GM19351 (cell line): ENCODE data around the gene MPST.
A peak's percentile ranks its signal among the peaks of the same experiment; 100 is the strongest.
"Not testable (repeated sequence)": the region's sequence is repeated elsewhere in the genome, so short reads cannot be mapped to it uniquely, and the experiment has no call there.

Experiments used
- ATAC-seq: cut with Tn5 transposase; IDR thresholded peaks from one replicate; pipeline ENCODE4 v1.9.1; 2021; ENCODE audit warnings: mild to moderate bottlenecking, moderate library complexity; ENCODE audit not compliant: unreplicated experiment

The MPST gene

DNA sequence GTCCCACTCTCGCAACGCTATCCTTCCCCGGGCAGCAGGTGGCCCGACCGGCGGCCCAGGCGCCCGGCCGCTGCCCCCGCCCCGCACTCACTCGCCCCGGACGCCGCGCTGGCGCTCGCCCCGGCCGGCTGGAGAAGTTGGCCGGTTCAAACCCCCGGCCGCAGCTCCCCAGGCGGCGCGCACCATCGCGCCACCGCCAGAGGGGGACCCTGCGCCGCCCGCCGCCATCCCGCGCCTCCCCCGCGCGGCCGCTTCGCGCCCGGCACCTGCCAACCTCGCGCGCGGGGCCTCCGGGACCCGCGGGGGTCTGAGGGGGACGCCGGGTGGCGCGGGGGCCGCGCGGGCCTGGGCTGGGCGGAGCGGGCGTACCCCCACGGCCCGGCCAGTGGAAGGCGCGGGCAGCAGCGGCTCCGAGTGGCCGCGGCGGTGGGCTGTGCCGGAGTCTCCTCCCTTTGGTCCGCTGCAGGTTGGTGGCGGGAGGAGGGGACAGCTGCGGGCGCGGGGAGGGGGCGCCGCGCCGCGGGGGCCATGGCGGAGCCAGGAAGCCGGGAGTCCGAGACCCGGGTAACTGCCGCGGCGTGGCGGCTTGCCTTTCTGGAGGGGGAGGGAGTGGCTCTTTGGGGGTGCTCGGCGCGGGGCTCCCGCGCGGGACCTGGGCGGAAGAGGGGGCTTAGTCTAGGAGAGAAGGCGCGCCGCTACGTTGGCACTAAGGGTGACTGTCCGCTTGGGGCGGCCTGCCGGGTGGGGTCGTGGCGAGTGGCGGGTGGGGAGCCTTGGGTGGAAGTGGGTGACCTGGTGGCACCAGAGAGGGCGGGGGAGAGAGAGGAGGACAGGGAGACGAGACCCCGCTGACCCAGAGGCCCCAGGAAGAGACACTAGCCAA is at the start of gene MPST, which contains the start of gene TST:
TSS of gene MPST (plus strand) at position 434 of the 883 bp plus-strand sequence. CDS start at position 529, 95 bp downstream.
TSS of gene TST (minus strand) at position 139 of the 883 bp plus-strand sequence. CDS start 715 bp downstream, outside the sequence.
- ATAC-seq = no peak

DNA sequence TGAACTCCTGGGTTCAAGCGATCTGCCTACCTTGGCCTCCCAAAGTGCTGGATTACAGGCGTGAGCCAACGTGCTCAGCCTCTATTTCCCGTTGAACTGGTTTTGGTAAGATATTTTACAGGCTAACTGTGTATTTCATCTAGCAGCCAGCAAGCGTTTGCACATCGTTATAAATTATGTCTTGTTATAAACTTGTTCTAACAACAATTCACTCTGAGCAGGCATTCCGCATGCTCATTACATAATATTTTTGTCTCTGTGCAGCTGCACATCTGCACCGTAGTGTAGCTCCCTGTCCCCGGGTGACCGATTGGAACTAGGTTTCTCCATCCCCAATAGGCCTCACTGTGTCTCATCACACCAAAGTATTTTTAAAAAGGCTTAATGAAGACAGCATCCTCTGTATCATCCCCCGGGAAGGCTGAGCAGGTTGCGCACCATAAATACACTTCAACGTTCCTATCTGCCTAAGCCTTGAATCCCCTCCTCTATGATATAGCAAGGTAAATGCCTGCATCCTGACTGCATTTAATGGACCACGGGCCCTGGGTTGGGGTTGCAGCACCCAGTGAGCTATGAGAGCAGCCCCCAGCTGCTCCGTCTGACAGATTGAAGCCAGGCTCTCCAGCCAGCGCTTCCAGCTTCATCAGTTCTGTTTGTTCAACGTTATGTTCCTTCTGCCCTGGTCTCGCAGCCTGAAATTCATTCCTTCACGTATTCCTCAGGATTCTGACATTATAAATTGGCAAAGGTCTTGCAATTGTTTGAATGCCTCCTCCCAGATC is 48.0 kb upstream of the MPST start:
- no peak for ATAC-seq

DNA sequence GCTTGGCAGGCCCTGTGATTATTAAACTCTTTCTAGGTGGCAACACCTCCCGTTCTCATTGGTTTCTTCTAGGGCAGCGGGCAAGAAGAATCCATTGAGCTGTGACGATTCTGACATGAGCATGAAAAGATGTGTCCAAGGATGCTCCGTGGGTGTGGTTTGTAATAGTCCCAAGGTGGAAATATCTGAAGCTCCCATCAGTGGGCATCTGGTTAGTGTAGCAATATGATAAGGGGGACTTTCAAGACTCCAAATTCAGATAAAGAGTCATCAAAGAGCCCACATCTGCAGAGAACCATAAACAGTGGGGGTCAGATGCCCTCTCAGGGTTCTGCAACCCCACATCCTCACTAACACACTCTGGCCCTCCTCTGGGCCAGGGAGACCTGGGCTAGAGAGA is 42.9 kb upstream of the MPST start:
- ATAC-seq = no peak

DNA sequence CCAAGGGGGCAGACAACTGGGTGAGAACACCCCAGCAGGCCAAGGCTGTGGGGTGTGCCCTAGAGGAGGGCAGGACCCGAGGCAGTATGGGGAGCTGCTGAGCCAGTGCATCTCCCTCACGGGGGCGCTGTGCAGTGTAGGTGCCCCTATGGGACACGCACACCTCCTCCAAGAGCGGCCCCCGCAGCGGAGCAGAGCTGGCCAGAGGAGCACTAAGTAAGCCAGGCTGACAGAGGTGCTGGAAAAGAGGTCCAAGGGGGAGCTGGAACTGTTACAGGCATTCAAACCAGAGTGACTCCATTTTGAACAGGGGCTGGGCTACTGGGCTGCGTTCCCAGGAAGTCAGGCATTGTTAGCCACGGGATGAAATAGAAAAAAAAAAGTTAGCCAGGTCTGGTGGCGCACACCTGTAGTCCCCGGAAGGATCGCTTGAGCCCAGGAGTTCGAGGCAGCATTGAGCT is 42.1 kb upstream of the MPST start:
- peak; percentile 62 for ATAC-seq

DNA sequence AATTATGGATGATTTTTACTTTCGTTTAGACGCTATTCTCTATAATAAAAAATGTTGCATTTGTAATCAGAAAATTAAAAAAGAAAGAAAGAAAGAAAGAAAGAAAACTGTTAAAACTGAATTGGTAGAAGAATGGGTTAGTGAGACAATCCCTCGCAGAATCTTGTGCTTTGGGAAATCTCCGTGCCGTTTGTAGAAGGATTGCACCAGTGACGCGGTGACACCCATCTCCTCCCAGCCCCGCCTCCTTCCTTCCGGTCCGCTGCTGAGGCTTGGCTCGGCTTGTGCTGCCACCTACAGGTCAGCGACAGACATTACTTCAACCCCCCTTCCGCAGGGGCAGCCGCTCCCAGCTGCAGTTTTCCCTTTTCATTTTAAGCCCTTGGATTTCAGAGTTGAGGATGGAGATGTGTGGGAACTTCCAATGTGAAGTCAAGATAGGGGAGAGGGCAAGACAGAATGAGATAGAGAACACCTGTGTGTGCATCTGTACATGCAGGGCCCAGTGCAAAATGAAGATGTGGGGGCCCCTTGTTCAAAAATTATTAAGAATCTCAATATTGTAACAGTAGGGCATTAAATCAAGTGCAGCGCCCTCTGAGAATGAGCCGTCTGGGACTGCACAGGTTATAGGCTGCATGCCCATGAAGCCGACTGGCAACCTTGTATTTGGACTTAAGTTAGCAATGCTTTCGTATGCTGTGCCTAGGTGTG is 41.4 kb upstream of the MPST start:
- peak; percentile 63 for ATAC-seq

DNA sequence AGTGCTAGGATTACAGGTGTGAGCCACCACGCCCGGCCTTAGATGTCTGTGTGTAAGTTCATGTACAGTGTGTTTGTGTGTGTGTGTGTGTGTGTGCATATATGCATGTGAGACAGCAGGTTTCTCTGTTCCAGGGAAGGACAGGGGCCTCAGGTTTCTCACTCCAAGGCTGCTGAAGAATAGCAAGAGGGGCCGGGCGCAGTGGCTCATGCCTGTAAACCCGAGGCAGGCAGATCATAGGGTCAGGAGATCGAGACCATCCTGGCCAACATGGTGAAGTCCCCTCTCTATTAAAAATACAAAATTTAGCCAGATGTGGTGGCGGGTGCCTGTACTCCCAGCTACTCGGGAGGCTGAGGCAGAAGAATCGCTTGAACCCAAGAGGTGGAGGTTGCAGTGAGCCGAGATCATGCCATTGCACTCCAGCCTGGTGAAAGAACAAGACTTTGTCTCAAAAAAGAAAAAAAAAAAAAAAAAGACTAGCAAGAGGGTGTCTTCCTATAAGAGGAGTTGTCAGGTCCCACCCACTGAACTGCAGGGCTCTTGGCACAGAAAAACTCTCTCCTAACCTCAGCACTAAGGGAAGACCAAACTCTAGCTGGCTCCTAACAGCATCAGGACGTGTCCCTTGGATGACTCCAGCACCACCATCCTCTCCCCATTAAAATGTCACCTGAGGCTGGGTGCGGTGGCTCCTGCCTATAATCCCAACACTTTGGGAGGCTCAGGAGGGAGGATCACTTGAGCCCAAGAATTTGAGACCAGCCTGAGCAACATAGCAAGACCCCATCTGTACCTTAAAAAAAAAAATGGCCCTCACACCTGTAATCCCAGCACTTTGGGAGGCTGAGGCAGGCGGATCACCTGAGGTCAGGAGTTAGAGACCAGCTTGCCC is 40.3 kb upstream of the MPST start:
- no peak for ATAC-seq

DNA sequence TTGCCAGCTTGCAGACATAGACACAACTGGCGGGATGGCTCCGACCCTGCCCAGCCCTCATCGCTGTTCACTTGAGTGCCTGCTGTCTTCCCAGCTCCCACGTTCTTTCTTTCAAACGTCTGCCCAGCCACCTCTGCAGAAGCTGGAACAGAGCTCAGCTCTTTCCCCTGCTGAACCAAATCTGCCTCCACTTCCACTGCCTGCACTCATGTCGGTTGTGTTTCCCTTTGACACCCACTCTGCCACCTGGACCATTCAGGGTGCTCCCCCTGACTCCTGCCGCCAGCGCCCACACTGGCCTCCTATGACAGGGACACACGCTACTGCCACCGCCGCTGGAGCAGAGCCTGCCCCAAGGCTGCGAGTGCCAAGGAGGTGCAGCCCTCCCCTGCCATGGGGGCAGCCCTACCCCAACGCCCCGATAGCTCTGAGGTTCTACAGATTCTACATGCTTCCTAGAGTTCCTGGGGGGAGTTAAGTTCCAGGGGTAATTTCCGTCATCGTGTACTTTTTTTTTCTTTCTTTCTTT is 38.2 kb upstream of the MPST start:
- no peak for ATAC-seq

DNA sequence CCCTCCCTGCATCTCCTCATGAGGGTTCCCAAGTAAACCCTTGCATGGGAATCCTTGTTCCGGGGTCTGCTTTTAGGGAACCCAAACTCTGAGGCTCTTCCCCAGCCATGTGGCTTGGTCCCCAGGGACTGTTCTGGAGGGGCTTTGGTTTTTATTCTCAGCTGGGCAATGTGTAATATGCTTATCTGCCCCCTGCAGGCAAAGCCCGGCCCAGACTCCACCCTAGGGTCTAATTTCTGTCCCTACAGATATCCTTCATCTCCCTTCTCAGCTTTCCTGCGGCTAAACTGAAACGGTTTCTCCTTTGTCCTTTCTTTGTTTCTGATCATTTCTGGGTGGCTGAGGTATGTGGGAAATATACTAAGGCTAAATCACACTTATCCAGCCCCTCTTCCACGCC is 37.4 kb upstream of the MPST start:
- no peak for ATAC-seq

DNA sequence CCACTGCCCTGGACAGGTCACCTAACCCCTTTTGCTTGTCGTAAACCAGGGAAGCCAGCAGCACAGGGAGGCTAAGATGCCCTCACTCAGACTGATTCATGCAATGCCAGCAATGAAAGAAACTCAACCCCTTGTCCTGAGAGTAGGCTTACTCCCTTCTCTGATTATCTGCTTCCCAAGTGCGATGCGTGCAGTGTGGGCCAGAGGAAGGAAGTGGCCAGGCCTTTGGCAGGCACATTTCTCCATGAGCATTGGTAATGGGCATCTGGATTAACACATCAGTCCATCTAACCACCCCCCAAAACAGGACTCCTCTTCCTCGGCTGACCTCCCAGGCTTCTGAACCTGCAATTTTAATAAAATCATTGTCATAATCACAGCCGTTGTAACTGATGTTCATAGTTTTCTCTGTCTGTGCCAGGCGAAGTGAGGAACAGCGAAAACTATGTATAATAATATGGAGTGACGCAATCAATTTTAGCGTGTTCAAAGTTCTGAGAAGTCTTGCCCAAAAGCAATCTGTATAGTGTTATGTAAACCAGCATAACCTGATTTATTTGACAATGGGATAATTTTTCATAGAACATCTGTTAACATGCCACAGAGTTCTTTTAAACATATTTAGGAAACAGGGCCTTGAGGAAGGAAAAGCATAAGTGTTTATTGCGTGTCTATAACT is 34.2 kb upstream of the MPST start:
- no peak for ATAC-seq

DNA sequence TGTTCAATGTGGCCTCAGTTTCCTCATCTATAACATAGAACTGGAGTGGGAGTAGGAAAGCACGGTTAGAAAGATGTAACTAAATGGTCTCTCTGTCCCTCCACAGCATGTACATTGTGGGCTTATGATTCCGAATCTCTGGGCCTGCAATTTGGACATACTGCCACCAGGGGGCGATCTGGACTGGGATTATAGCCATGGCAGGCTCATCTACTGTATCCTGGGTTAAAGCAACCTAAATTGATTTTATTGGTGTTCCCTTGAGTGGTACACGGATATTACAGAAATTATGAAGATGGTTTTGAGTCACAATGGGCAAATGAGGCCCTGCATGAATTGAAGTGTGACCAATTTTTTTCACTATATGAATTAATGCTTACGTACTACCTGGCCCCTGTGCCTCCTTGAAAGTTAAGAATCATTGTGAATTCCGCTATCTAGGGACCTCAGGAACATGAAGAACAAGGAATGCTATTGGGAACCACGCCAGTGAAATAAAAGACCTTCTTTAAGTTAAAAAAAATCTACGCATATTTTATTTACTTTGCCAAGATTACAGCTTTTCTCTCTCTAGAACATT is 33.2 kb upstream of the MPST start:
- ATAC-seq = no peak

DNA sequence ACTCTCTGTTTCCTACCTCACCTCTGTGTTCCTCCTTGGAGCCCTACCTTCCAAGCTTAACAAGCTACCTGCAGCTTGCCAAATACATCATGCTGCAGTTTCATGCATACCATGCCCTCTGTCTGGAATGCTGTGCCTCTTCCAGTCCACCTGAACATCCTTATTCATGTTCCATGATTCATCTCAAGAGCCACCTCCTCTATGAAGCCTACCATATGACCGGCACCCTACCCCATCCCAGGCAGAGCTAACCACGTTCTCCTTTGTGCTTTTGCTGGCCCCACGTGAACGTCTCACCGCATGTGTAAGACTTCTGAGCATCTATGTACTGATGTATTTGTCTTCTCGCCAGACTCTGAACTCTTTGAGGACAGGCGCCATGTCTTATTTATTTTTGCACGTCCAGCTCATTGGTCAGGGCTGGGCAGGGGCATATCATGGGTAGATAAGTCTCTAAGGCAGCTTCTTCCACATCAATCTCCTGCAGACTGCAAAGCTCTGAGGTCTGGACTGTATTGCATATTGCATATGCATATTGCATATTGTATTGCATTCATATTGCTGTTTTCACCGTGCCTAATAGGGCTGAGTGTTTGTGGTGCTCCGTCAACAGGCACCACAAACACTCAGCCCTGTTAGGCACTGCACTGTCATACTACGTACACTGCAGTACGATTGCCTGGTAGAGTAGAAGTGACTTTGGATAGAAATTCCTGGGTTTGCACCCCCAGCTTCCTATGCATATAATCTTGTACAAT is 31.3 kb upstream of the MPST start:
- ATAC-seq = no peak

DNA sequence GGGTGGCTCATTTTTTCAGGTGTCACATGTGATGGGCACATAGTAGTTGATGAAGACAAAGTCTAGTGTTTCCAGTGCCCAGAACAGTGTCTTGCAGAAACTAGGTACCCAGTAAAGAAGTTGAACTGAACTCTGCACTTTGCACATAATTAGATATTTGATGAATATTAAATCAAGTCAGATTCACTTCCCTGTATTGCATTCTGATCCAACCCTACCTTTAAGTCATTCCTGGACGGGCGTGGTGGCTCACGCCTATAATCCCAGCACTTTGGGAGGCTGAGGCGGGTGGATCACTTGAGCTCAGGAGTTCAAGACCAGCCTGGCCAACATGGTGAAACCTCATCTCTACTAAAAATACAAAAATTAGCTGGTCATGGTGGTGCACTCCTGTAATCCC is 30.5 kb upstream of the MPST start:
- not testable (repeated sequence) for ATAC-seq

DNA sequence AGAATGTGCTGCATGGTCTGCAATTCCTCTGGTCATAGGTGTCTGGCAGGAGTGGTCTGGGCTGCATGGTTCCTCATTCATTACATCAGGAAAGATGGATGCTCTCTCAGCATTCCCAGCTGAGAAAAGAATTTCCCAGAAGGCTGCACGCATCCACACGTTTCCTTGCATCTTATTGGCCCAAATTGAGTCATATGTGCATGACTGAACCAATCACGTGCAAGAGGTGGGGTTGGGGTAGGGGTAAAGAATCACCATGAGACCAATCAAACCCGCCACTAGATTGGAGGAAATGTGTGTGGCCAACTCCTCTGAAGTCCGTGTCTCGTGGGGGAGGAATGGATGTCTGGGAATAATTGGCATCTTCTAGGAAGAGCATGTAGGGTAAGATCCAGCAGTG is 29.1 kb upstream of the MPST start:
- no peak for ATAC-seq

DNA sequence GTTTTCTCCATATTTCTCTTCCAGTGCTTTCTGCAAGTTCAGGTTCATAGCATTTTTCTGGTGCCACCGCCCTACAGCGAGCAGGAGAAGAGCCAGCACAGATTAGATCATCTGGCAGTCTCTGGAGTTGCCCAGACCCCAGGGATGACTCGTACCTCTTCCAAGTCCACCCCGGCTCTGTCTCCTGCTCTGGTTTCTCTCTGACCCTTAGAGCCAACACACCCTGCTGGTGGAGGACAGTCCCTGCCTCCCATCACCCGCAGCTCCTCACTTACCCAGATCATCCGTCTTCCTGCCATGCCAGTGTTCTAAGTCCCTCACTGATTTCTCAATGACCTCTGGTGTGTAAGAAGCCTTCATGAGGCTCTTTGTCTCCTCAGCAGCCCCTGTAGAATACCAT is 28.3 kb upstream of the MPST start:
- ATAC-seq = no peak

DNA sequence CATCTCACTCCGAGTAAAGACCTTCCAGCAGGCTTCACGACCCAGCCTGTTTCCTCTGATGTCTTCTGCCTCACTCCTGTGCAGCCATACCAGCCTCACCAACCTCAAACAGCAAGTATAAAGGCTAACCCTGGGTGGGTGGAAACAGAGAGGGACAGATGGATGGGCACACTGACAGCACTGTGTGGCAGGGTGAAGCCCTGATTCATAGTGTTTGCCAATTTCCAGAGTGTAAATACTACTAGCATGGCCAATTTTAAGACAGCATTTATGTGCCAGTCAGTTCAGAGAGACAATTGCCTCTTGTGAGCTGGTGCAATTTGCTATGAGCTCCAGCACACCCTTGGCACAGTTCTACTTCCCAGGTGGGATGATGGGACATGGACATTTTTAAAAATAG is 21.8 kb upstream of the MPST start:
- no peak for ATAC-seq

DNA sequence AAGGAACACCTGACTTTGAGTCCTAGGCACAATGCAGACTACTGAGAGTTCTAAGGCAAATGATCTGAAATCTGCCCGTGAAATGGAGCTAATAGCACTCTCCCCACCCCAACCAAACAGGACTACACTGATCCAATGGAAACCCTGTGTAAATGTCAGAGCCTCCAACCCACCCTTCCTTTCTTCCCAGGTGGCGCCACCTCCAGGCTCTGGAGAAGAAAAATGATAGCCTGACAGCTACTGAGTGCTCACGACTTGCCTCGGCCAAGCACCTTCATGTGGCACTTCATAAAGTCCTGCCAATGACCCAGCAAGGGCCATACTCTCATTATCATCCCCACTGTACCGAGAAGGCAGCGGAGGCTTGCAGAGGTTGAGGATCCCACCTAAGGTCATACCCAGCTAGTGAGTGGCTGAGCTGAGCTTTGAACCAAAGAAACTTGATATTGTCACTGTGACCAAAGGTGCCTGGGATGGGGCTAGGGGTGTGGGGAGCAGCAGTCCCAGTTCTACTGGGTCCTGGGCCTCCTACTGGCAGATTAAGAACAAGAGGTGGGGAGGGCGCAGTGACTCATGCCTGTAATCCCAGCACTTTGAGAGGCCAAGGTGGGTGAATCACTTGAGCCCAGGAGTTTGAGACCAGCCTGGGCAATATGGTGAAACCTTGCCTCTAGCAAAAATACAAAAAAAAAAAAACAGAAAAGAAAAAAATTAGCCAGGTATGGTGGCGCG is 20.8 kb upstream of the MPST start:
- no peak for ATAC-seq

DNA sequence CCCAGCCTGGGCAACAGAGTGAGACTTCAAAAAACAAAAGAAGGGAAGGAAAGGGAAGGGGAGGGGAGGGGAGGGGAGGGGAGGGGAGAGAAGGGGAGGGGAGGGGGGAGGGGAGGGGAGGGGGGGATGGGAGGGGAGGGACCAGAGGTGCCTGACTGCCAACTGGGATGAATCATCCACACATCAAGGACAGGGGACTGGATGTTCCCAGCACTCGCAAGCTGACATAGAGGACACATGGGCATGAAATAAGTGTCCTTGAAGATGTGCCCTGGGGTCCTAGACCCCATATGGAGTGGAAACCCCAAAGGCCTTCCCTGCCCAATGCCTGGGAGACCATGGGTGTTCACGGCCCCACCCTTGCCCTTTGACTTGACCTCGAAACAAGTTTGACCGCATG is 20.1 kb upstream of the MPST start:
- ATAC-seq = no peak
